Tibial nerve (tissue), 4 donors: Measurements from ENCODE around the gene TBCC. TPM values are rescaled to one million over a fixed set of nuclear protein-coding genes. Genes with fewer than 3 reads are reported as not detected.

Experiments used
- DNase-seq, 2 donors: peaks; one replicate each; pipeline ENCODE4 v3.0.0-alpha.2; 2019; ENCODE audit warnings: low spot score in 2 of 2
- H3K27ac ChIP-seq, 4 donors: fragments of 200-600 bp; sonication (generic) in 3 of 4; one replicate each; pipeline ENCODE4 v1.5.1; 2017 to 2019; ENCODE audit warnings: mild to moderate bottlenecking in 1 of 4
- H3K27me3 ChIP-seq, 2 donors: fragments of 200-600 bp; sonication (generic) in 1 of 2; one replicate each; pipeline versions ENCODE4 v1.5.1 to v1.6.0; 2017 to 2019
- H3K36me3 ChIP-seq, 3 donors: fragments of 200-600 bp; sonication (generic); one replicate each; pipeline ENCODE4 v1.5.1; 2018 to 2019
- H3K4me1 ChIP-seq, 4 donors: fragments of 200-600 bp; sonication (generic) in 3 of 4; one replicate each; pipeline ENCODE4 v1.5.1; 2017 to 2019
- H3K4me3 ChIP-seq, 4 donors: fragments of 200-600 bp; sonication (generic) in 3 of 4; one replicate each; pipeline ENCODE4 v1.5.1; 2017 to 2019; ENCODE audit warnings: mild to moderate bottlenecking in 1 of 4, moderate library complexity in 1 of 4
- H3K9me3 ChIP-seq, 4 donors: fragments of 200-600 bp; sonication (generic) in 3 of 4; one replicate each; pipeline ENCODE4 v1.5.1; 2017 to 2019
- CTCF ChIP-seq, 5 experiments: fragments of 200-600 bp in 3 of 5; fragments of 450-650 bp in 2 of 5; sonication (generic) in 3 of 5; IDR thresholded peaks; one replicate each; pipeline ENCODE4 v1.5.1; 2016 to 2019; ENCODE audit warnings: antibody characterized with exemption in 5 of 5, mild to moderate bottlenecking in 3 of 5, moderate library complexity in 2 of 5
- EP300 ChIP-seq, 2 donors: sonication (generic); formaldehyde crosslinking; IDR thresholded peaks; one replicate each; pipeline ENCODE4 v1.6.1; 2017; ENCODE audit warnings: antibody characterized with exemption in 2 of 2, mild to moderate bottlenecking in 1 of 2
- POLR2A ChIP-seq, 2 donors: fragments of 450-650 bp; IDR thresholded peaks; one replicate each; pipeline ENCODE4 v1.6.1; 2017; ENCODE audit warnings: antibody characterized with exemption in 2 of 2, mild to moderate bottlenecking in 2 of 2, moderate library complexity in 2 of 2
- WGBS, 2 donors: methylation state at CpG; one replicate each; pipeline ENCODE4 v1.1.5; 2018; 5-methylcytosine and 5-hydroxymethylcytosine counted together
- total RNA-seq, 4 donors: library from RNA; depleted of rRNA; stranded (reverse); fragments of >200 nt; gene quantifications; one replicate each; pipeline ENCODE4 v1.1.0, GENCODE V29; 2016

The TBCC gene, protein sequence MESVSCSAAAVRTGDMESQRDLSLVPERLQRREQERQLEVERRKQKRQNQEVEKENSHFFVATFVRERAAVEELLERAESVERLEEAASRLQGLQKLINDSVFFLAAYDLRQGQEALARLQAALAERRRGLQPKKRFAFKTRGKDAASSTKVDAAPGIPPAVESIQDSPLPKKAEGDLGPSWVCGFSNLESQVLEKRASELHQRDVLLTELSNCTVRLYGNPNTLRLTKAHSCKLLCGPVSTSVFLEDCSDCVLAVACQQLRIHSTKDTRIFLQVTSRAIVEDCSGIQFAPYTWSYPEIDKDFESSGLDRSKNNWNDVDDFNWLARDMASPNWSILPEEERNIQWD
- 10 to 100 TPM; 20.7 to 29.4 (median 25.4) TPM for total RNA-seq

- no peaks in the 10 kb centered on the region for H3K27me3 ChIP-seq
Measured at GRCh38 chr6:42745640-42746462, at the start of gene TBCC. Gene TBCC (minus strand): TSS chr6:42746103. CDS start chr6:42746073, 30 bp downstream.

GRCh38 chr6:42795651-42796050, 49.7 kb upstream of the TBCC start:
- peaks cover 0 to 5% (median 0%) of the 10 kb centered on the region in 3 donors for H3K36me3 ChIP-seq
- WGBS, 2 donors, result 96 to 99% methylated on average over 1 of the region's 1 CpG
- DNase-seq, result no peak

More at GRCh38 chr6:42745640-42746462, at the start of gene TBCC:
- TF ChIP-seq EP300 (IDR thresholded peaks at IDR 0.05) (peak in 1 of 2 donors; percentile 99), CTCF (IDR thresholded peaks at IDR 0.05) (peak in 1 of 5 experiments; percentile 4), POLR2A (IDR thresholded peaks at IDR 0.05) (peak; percentile 82 to 95)
- no peaks in the 10 kb centered on the region for H3K36me3 ChIP-seq
- H3K27ac ChIP-seq, result peak within 1 kb of the TSS; percentile 90 to 95 (median 94)
- H3K9me3 ChIP-seq, result no peaks in the 10 kb centered on the region
- peaks cover 0 to 43% (median 22%) of the 10 kb centered on the region in 4 donors for H3K4me1 ChIP-seq
- peak within 1 kb of the TSS; percentile 85 to 96 (median 94) for H3K4me3 ChIP-seq
- peak; percentile 93 to 95 for DNase-seq
- WGBS, 2 donors, result 0 to 1% methylated on average over 46 to 54 of the region's 57 CpGs

DNA sequence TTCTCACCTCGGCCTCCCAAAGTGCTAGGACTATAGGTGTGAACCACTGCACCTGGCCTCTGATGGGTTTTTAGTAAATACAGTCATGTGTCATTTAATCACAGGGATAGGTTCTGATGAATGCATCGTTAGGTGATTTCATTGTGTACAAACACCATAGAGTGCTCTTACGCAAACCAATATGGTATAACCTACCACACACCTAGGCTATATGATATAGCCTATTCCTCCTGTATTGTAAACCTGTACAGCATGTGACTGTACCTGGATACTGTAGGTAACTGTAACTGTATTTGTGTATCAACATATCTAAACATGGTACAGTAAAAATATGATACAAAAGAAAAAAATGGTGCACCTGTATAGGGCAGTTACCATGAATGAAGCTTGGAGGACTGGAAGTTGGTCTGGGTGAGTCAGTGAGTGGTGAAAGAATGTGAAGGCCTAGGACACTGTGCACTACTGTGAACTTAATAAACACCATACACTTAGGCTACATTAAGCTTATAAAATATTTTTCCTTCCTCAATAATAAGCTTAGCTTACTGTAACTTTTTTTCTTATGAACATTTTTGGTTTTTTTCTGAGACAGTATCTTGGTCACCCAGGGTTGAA, 45.9 kb upstream of the TBCC start:
- no peak for DNase-seq
- no peak overlapping the region for H3K4me3 ChIP-seq
- peak overlapping the region in 2 of 4 donors; percentile 62 to 73 for H3K27ac ChIP-seq
- no peaks in the 10 kb centered on the region for H3K27me3 ChIP-seq
- H3K36me3 ChIP-seq, result peaks cover 0 to 5% (median 0%) of the 10 kb centered on the region in 3 donors
- peaks cover 0 to 52% (median 30%) of the 10 kb centered on the region in 4 donors for H3K4me1 ChIP-seq
- TF ChIP-seq POLR2A (IDR thresholded peaks at IDR 0.05) (no peak), EP300 (IDR thresholded peaks at IDR 0.05) (no peak), CTCF (IDR thresholded peaks at IDR 0.05) (no peak)
- H3K9me3 ChIP-seq, result no peaks in the 10 kb centered on the region
- 85 to 92% methylated on average over 3 of the region's 3 CpGs for WGBS, 2 donors

More at GRCh38 chr6:42795651-42796050, 49.7 kb upstream of the TBCC start:
- H3K9me3 ChIP-seq, result no peaks in the 10 kb centered on the region
- no peak overlapping the region for H3K27ac ChIP-seq
- no peak overlapping the region for H3K4me3 ChIP-seq
- no peaks in the 10 kb centered on the region for H3K27me3 ChIP-seq
- H3K4me1 ChIP-seq, result peaks cover 0 to 29% (median 5%) of the 10 kb centered on the region in 4 donors
- TF ChIP-seq POLR2A (IDR thresholded peaks at IDR 0.05) (no peak), EP300 (IDR thresholded peaks at IDR 0.05) (no peak), CTCF (IDR thresholded peaks at IDR 0.05) (no peak)

DNA sequence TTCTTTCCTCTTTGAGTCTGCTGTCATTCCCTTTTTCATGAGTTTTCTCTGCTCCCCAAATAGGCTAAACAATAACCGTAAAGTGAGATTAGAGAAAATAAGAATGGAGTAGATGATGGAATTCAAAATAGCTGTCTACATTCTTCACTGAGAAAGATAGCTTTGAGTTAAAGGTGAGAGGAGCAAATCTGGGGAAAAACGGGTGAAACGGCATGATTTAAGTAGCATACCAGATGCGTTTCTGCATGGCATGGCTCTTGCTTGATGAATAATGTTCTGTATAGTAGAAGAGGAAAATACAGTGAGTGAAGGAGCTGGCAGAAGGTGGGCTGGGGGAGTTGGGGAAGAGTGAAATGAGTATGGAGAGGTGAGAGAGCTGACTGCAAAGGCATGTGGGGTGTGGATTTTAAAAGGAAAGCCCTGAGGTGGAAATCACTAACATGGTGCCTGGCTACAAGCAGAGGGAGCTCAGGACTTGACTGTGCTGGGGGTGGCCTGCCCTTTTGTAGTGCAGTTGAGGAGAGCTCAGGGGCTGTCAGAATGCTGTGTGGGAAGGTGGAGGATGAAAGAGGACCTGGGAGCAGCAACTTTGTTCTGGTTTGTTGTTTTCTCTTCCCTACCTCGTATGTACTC, 44.8 kb upstream of the TBCC start:
- Histone ChIP-seq H3K27me3 (no peaks in the 10 kb centered on the region), H3K9me3 (no peaks in the 10 kb centered on the region), H3K27ac (peak overlapping the region in 2 of 4 donors; percentile 62 to 73), H3K36me3 (peaks cover 0 to 5% (median 0%) of the 10 kb centered on the region in 3 donors), H3K4me3 (no peak overlapping the region), H3K4me1 (peaks cover 0 to 63% (median 40%) of the 10 kb centered on the region in 4 donors)
- TF ChIP-seq EP300 (IDR thresholded peaks at IDR 0.05) (no peak), CTCF (IDR thresholded peaks at IDR 0.05) (no peak), POLR2A (IDR thresholded peaks at IDR 0.05) (no peak)
- no peak for DNase-seq
- 20 to 28% methylated on average over 5 of the region's 5 CpGs for WGBS, 2 donors
